ENCODE results near the gene MON2.

DNA sequence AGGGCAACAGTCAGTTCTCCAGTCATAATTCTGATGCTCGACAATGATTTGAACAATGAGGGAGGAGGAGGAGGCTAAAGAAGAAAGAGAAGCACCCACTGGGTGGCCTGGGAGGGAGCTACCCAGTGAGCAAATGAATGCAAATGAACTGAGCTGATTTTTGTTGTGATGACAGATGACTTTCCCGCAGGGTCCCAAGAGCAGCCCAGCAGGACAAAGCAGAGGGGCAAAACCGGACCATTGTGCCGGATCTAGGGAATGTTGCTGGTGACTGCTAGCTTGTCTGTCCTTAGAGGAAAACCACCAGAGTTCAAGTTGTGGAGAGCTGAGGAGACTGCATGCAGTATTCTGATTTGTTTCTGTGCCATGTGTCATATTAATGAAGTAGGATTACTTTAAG is 162.8 kb downstream of the MON2 start:
- TF ChIP-seq, protein P1, sequence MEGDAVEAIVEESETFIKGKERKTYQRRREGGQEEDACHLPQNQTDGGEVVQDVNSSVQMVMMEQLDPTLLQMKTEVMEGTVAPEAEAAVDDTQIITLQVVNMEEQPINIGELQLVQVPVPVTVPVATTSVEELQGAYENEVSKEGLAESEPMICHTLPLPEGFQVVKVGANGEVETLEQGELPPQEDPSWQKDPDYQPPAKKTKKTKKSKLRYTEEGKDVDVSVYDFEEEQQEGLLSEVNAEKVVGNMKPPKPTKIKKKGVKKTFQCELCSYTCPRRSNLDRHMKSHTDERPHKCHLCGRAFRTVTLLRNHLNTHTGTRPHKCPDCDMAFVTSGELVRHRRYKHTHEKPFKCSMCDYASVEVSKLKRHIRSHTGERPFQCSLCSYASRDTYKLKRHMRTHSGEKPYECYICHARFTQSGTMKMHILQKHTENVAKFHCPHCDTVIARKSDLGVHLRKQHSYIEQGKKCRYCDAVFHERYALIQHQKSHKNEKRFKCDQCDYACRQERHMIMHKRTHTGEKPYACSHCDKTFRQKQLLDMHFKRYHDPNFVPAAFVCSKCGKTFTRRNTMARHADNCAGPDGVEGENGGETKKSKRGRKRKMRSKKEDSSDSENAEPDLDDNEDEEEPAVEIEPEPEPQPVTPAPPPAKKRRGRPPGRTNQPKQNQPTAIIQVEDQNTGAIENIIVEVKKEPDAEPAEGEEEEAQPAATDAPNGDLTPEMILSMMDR (IDR thresholded peaks at IDR 0.05), result no peak
- TF ChIP-seq EP300 (IDR thresholded peaks at IDR 0.05) (no peak), POLR2AphosphoS5 (IDR thresholded peaks at IDR 0.05) (no peak)
